T-cell (primary cell): ENCODE measurements around the gene FHL3. TPM values are rescaled to one million over a fixed set of nuclear protein-coding genes. Genes with fewer than 3 reads are reported as not detected.

Experiments used
- ATAC-seq, 4 experiments: fragments of 200-7000 bp in 3 of 4; fragments of 150-1000 bp in 1 of 4; cut with Tn5 transposase; replicated peaks in 1 of 4; 1 replicate in 3 of 4; 2 replicates in 1 of 4; pipeline ENCODE4 v1.10.0; 2021; ENCODE audit warnings: moderate library complexity in 3 of 4, mild to moderate bottlenecking in 2 of 4, moderate number of reproducible peaks in 1 of 4
- CTCF ChIA-PET, 2 donors: fragments of 300-600 bp; sonication (Branson Sonifier 250); formaldehyde crosslinking; loops; one replicate each; lab custom pipeline; 2022; ENCODE audit warnings: antibody characterized with exemption in 2 of 2; lab: Charles Lee
- POLR2A ChIA-PET, 2 donors: fragments of 300-600 bp; sonication (Branson Sonifier 250); formaldehyde crosslinking; loops; one replicate each; lab custom pipeline; 2022; ENCODE audit warnings: antibody characterized with exemption in 2 of 2; lab: Charles Lee
- DNase-seq, 35 experiments: peaks; one replicate each; pipeline versions ENCODE4 v3.0.0 to v3.0.0-alpha.2; 2013 to 2023
- H3K27ac ChIP-seq: one replicate; pipeline ENCODE4 v1.5.1; 2013; ENCODE audit warnings: low read length
- H3K27me3 ChIP-seq, 2 experiments: replicated peaks in 1 of 2; 1 replicate in 1 of 2; 2 replicates in 1 of 2; pipeline versions ENCODE4 v1.6.1 to v1.7.0; 2013; ENCODE audit warnings: low read length in 1 of 2, mixed read lengths in 1 of 2; ENCODE audit not compliant: control insufficient read depth in 2 of 2, insufficient read depth in 2 of 2; ENCODE audit errors: extremely low read depth in 1 of 2
- H3K36me3 ChIP-seq, 2 donors: 1 replicate in 1 of 2; 2 replicates in 1 of 2; pipeline versions ENCODE4 v1.6.1 to v1.7.0; 2013; ENCODE audit warnings: low read length in 1 of 2; ENCODE audit not compliant: control insufficient read depth in 2 of 2, insufficient read depth in 1 of 2; ENCODE audit errors: extremely low read depth in 1 of 2
- H3K4me1 ChIP-seq, 2 experiments: 1 replicate in 1 of 2; 2 replicates in 1 of 2; pipeline versions ENCODE4 v1.6.1 to v1.7.0; 2013; ENCODE audit warnings: low read length in 2 of 2, mixed read lengths in 1 of 2; ENCODE audit not compliant: insufficient read depth in 2 of 2, control insufficient read depth in 1 of 2; ENCODE audit errors: extremely low read depth in 1 of 2
- H3K4me3 ChIP-seq, 2 donors: 1 replicate in 1 of 2; 2 replicates in 1 of 2; pipeline versions ENCODE4 v1.5.1 to v1.7.0; 2013; ENCODE audit warnings: mild to moderate bottlenecking in 2 of 2, low read length in 1 of 2, moderate library complexity in 1 of 2; ENCODE audit not compliant: control insufficient read depth in 1 of 2; ENCODE audit errors: extremely low read depth in 1 of 2
- H3K9me3 ChIP-seq: 2 replicates; pipeline ENCODE4 v1.7.0; 2013
- H3K27ac Mint-ChIP-seq, 2 donors: one replicate each; pipeline ENCODE4 v1.8.0; 2020 to 2021; ENCODE audit warnings: mild to moderate bottlenecking in 2 of 2, mixed read lengths in 2 of 2
- H3K27me3 Mint-ChIP-seq, 2 donors: one replicate each; pipeline ENCODE4 v1.8.0; 2021 to 2022; ENCODE audit warnings: mixed read lengths in 2 of 2
- H3K36me3 Mint-ChIP-seq: one replicate; pipeline ENCODE4 v1.8.0; 2021; ENCODE audit warnings: mixed read lengths
- H3K4me1 Mint-ChIP-seq, 3 donors: one replicate each; pipeline ENCODE4 v1.8.0; 2020 to 2022; ENCODE audit warnings: mixed read lengths in 3 of 3, mild to moderate bottlenecking in 1 of 3
- H3K4me3 Mint-ChIP-seq, 3 donors: one replicate each; pipeline ENCODE4 v1.8.0; 2020 to 2022; ENCODE audit warnings: mild to moderate bottlenecking in 3 of 3, mixed read lengths in 3 of 3, moderate library complexity in 3 of 3
- H3K9me3 Mint-ChIP-seq, 3 donors: one replicate each; pipeline ENCODE4 v1.8.0; 2020 to 2022; ENCODE audit warnings: mixed read lengths in 3 of 3
- WGBS: methylation state at CpG from one replicate; pipeline ENCODE4 v1.1.5; 2013; ENCODE audit warnings: missing lambda C conversion rate; ENCODE audit not compliant: insufficient coverage; 5-methylcytosine and 5-hydroxymethylcytosine counted together
- total RNA-seq, 35 experiments: library from RNA in 6 of 35; stranded (reverse) in 6 of 35; fragments of 120-200 nt in 1 of 35; gene quantifications; one replicate each; pipeline versions ENCODE4 v1.2.1 to v1.2.4 and lab custom pipeline; 2013 to 2026

FHL3 gene
- total RNA-seq, 5 donors from 2014 or later (not counting 1 experiment from before 2014, with no cell fraction given) = 4.1 to 19.3 (median 8.1) TPM

DNA sequence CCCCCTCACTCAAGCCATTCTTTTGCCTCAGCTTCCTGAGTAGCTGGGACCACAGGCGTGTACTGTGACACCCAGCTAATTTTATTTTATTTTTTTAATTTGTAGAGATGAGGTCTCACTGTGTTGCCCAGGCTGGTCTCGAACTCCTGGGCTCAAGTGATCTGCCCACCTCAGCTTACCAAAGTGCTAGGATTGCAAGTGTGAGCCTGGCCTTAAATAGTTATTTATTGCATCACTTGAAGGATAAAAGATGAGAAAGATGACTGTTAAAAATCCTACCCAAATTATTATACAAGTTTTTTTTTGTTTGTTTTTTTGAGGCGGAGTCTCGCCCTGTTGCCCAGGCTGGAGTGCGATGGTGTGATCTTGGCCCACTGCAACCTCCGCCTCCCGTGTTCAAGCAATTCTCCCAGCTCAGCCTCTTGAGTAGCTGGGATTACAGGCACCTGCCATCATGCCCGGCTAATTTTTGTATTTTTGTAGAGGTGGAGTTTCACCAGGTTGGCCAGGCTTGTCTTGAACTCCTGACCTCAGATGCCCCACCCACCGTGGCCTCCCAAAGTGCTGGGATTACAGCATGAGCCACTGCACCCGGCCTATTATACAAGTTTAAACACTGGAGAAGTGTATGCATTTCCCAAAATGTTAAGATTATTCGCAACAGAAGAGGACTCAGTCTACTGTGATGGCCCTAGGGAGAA, 9.6 kb upstream of the FHL3 start:
- no peak overlapping the region for H3K4me3 ChIP-seq
- Mint-ChIP-seq H3K27me3 (no peaks in the 10 kb centered on the region), H3K27ac (no peak overlapping the region), H3K4me1 (peaks cover 38 to 55% (median 55%) of the 10 kb centered on the region in 3 donors), H3K9me3 (no peaks in the 10 kb centered on the region), H3K36me3 (peaks cover 22% of the 10 kb centered on the region), H3K4me3 (peak overlapping the region in 1 of 3 donors; percentile 100)
- H3K36me3 ChIP-seq = peaks cover 5 to 30% of the 10 kb centered on the region in 2 donors
- no peak for DNase-seq
- H3K9me3 ChIP-seq = no peaks in the 10 kb centered on the region
- POLR2A ChIA-PET = interaction anchor here in 1 of 2 donors (0.5 kb wide), 1 partner anchor 139 kb away, joined by 3 read pairs; no protein-coding TSS in a partner anchor
- 100% methylated on average over 6 of the region's 11 CpGs for WGBS
- ATAC-seq = no peak
- peaks cover 16 to 36% of the 10 kb centered on the region in 2 experiments for H3K4me1 ChIP-seq
- CTCF ChIA-PET = no interaction called here
- no peak overlapping the region for H3K27ac ChIP-seq
- no peaks in the 10 kb centered on the region for H3K27me3 ChIP-seq

DNA sequence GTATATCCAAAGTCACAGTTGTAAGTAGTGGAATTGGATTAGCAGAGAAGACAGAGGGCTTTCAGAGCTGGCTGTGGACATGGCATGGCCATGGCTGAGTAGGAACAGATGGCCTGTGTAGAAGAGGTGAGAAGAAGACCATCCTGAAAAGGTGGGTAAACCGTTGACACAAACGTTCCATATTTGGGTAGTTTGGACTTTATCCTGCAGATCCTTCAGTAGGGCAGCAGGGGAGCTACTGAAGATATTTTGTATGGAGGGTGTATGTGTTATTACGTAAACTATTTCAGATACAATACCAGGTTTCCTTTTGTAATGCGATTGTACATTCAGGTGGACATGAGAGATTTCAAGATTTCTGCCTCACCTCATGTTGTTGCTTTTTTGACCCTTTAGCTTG, 8.9 kb upstream of the FHL3 start:
- POLR2A ChIA-PET = no interaction called here
- ATAC-seq (no peak), DNase-seq (no peak)
- CTCF ChIA-PET = interaction anchor here in 1 of 2 donors (0.5 kb wide), 1 partner anchor 30 kb away, joined by 3 read pairs; no protein-coding TSS in a partner anchor
- Histone ChIP-seq H3K4me1 (peaks cover 16 to 43% of the 10 kb centered on the region in 2 experiments), H3K27ac (no peak overlapping the region), H3K27me3 (no peaks in the 10 kb centered on the region), H3K36me3 (peaks cover 5 to 23% of the 10 kb centered on the region in 2 donors), H3K4me3 (no peak overlapping the region), H3K9me3 (no peaks in the 10 kb centered on the region)
- H3K4me1 Mint-ChIP-seq = peaks cover 45 to 62% (median 62%) of the 10 kb centered on the region in 3 donors
- no peaks in the 10 kb centered on the region for H3K27me3 Mint-ChIP-seq
- H3K9me3 Mint-ChIP-seq = no peaks in the 10 kb centered on the region
- peak overlapping the region; percentile 99 to 100 (median 100) for H3K4me3 Mint-ChIP-seq
- H3K27ac Mint-ChIP-seq = peak overlapping the region in 1 of 2 donors; percentile 57
- H3K36me3 Mint-ChIP-seq = peaks cover 22% of the 10 kb centered on the region
- no CpG with 5 or more reads among the region's 4 CpGs for WGBS

DNA sequence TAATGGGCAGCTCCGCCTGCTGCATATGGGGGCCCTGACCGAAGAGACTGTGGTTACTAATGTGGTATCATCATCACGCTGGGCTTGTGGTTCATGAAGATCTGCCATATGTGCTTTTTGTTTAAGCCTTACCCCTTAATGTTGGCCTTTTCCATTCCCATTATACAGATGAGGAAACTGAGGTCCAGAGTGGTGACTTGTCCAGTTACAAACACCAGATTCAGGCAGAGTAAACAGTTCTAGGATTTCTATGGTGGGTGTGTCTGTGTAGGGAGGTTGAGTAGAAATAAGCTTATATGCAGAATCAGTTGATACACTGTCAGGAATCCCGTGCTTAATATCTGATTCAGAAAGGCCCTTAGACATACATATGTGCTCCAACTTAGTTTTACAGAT, 7.9 kb upstream of the FHL3 start:
- no peaks in the 10 kb centered on the region for H3K9me3 Mint-ChIP-seq
- H3K36me3 ChIP-seq = peaks cover 5 to 14% of the 10 kb centered on the region in 2 donors
- peak overlapping the region; percentile 73 for H3K27ac ChIP-seq
- no peaks in the 10 kb centered on the region for H3K27me3 Mint-ChIP-seq
- H3K27ac Mint-ChIP-seq = peak overlapping the region; percentile 98
- peaks cover 42 to 63% (median 61%) of the 10 kb centered on the region in 3 donors for H3K4me1 Mint-ChIP-seq
- H3K36me3 Mint-ChIP-seq = peaks cover 13% of the 10 kb centered on the region
- POLR2A ChIA-PET = no interaction called here
- peaks cover 16 to 49% of the 10 kb centered on the region in 2 experiments for H3K4me1 ChIP-seq
- DNase-seq (no peak), ATAC-seq (no peak)
- CTCF ChIA-PET = interaction anchor here in 1 of 2 donors (0.9 to 2.7 kb wide), 2 partner anchors 24 to 153 kb away, joined by 3 to 10 read pairs; partner anchors contain the start of genes MTF1 and SF3A3
- peak overlapping the region; percentile 89 to 94 for H3K4me3 ChIP-seq
- peak overlapping the region; percentile 99 to 100 (median 100) for H3K4me3 Mint-ChIP-seq
- no CpG with 5 or more reads among the region's 4 CpGs for WGBS
- H3K27me3 ChIP-seq = no peaks in the 10 kb centered on the region
- H3K9me3 ChIP-seq = no peaks in the 10 kb centered on the region

DNA sequence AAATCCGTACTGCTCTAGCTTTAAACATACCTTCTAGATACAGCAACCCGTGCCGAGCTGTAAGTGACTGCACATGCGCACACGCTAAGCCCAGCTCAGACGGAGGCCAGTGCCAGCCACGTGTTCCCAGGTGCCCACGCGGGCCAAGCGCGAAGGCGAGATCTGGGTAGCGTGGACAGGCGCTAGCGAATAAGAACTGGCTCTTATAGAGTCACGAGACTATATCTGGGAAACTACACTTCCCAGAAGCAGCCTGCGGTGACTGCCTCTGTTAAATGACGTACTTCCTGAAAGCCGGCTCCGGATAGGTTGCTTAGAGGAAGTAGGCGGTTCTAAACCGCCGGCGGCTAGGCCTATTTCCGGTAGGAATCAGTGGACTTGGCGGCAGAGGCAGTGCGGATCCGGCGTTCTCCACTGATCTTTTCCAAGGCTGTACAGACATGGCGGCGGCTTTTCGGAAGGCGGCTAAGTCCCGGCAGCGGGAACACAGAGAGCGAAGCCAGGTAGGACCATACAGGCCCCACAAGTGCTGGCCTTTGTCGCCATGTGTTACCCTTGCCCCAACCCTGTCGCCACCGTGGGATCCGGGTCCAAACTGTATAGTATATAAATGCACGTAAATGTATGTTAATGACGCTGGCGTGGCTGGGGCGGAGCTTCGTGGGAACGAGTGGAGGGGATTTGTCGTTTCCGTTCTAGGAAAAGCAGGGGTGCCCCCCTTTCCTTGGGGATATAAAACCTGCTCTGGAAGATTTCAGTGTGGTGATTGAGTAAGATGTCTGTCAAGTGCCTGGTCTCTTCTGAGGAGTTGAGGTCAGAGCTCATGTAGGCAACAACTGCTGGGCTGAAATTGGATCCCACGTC, 7.3 kb upstream of the FHL3 start, which contains the start of gene UTP11:
UTP11 (plus strand) TSS at position 372 of the 864 bp plus-strand sequence; CDS start at position 441, 69 bp downstream.
- Histone ChIP-seq H3K9me3 (no peaks in the 10 kb centered on the region), H3K4me1 (peaks cover 16 to 49% of the 10 kb centered on the region in 2 experiments), H3K36me3 (peaks cover 5 to 8% of the 10 kb centered on the region in 2 donors), H3K27ac (peak within 1 kb of the TSS; percentile 73), H3K27me3 (no peaks in the 10 kb centered on the region), H3K4me3 (peak within 1 kb of the TSS; percentile 89 to 94)
- Mint-ChIP-seq H3K27ac (peak within 1 kb of the TSS; percentile 98), H3K36me3 (peaks cover 13% of the 10 kb centered on the region), H3K4me3 (peak within 1 kb of the TSS; percentile 99 to 100 (median 100)), H3K9me3 (no peaks in the 10 kb centered on the region), H3K4me1 (peaks cover 42 to 63% (median 61%) of the 10 kb centered on the region in 3 donors), H3K27me3 (no peaks in the 10 kb centered on the region)
- WGBS = 2% methylated on average over 44 of the region's 49 CpGs
- ChIA-PET CTCF (interaction anchor here in 1 of 2 donors (0.6 to 2.7 kb wide), 6 partner anchors 17 to 498 kb away, joined by 3 to 10 read pairs (median 4); partner anchors contain the start of genes MEAF6, MTF1 and SF3A3), POLR2A (interaction anchor here in 1 of 2 donors (1.0 kb wide), 1 partner anchor 82 kb away, joined by 3 read pairs; no protein-coding TSS in a partner anchor)
- ATAC-seq (peak; percentile 90 to 96 (median 94)), DNase-seq (peak; percentile 77 to 96 (median 89))

DNA sequence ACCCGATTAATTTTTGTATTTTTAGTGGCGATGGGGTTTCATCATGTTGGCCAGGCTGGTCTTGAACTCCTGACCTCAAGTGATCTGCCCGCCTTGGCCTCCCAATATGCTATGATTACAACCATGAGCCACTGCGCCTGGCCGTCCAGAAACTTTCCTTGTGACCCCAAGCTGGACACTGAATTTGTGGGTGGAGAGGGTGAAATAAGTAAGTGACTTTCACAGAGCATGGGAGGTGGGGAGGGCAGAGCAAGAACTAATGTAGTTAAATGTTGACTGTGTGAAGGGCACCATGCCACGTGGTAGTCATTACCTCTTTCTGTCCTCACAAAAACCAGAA, 4.5 kb upstream of the FHL3 start:
- CTCF ChIA-PET = interaction anchor here in 1 of 2 donors (0.7 to 1.6 kb wide), 2 partner anchors 9 to 19 kb away, joined by 5 read pairs; partner anchors contain the start of gene SF3A3

More for the DNA sequence above, 4.5 kb upstream of the FHL3 start:
- peaks cover 0 to 8% of the 10 kb centered on the region in 2 experiments for H3K27me3 ChIP-seq
- peaks cover 14 to 59% of the 10 kb centered on the region in 2 experiments for H3K4me1 ChIP-seq
- H3K9me3 Mint-ChIP-seq = no peaks in the 10 kb centered on the region
- H3K4me1 Mint-ChIP-seq = peaks cover 35 to 58% (median 54%) of the 10 kb centered on the region in 3 donors
- ATAC-seq = no peak
- H3K27me3 Mint-ChIP-seq = no peaks in the 10 kb centered on the region
- H3K9me3 ChIP-seq = no peaks in the 10 kb centered on the region
- no CpG with 5 or more reads among the region's 6 CpGs for WGBS
- H3K36me3 Mint-ChIP-seq = no peaks in the 10 kb centered on the region
- POLR2A ChIA-PET = interaction anchor here in 1 of 2 donors (0.6 kb wide), 1 partner anchor 81 kb away, joined by 3 read pairs; no protein-coding TSS in a partner anchor
- DNase-seq = no peak
- H3K4me3 ChIP-seq = no peak overlapping the region
- H3K4me3 Mint-ChIP-seq = peak overlapping the region in 1 of 3 donors; percentile 13
- H3K36me3 ChIP-seq = no peaks in the 10 kb centered on the region
- H3K27ac ChIP-seq = peak overlapping the region; percentile 67
- peak overlapping the region; percentile 88 to 97 for H3K27ac Mint-ChIP-seq
